Sigmoid colon (tissue), 7 donors: ENCODE measurements around the gene NOC3L. TPM values are rescaled to one million over a fixed set of nuclear protein-coding genes. Genes with fewer than 3 reads are reported as not detected.

Experiments used
- DNase-seq: peaks from one replicate; pipeline ENCODE4 v3.0.0-alpha.2; 2019
- H3K27ac ChIP-seq, 4 donors: fragments of 200-600 bp; sonication (generic); one replicate each; pipeline ENCODE4 v1.5.1; 2016 to 2019; ENCODE audit warnings: mild to moderate bottlenecking in 1 of 4
- H3K27me3 ChIP-seq, 3 donors: fragments of 200-600 bp; sonication (generic); one replicate each; pipeline ENCODE4 v1.5.1; 2019; ENCODE audit warnings: mild to moderate bottlenecking in 1 of 3
- H3K36me3 ChIP-seq, 4 donors: fragments of 200-600 bp; sonication (generic); one replicate each; pipeline ENCODE4 v1.5.1; 2016 to 2019
- H3K4me1 ChIP-seq, 4 donors: fragments of 200-600 bp; sonication (generic); one replicate each; pipeline ENCODE4 v1.5.1; 2017 to 2019
- H3K4me3 ChIP-seq, 4 donors: fragments of 200-600 bp; sonication (generic); one replicate each; pipeline ENCODE4 v1.5.1; 2017 to 2019; ENCODE audit warnings: mild to moderate bottlenecking in 2 of 4, moderate library complexity in 1 of 4
- H3K9me3 ChIP-seq, 4 donors: fragments of 200-600 bp in 3 of 4; sonication (generic) in 3 of 4; one replicate each; pipeline versions ENCODE4 v1.5.1 to v1.6.1; 2013 to 2019
- CTCF ChIP-seq, 4 experiments: fragments of 450-650 bp in 3 of 4; fragments of 200-600 bp in 1 of 4; IDR thresholded peaks; one replicate each; pipeline ENCODE4 v1.5.1; 2016 to 2019; ENCODE audit warnings: antibody characterized with exemption in 4 of 4, mild to moderate bottlenecking in 3 of 4, moderate library complexity in 2 of 4
- EP300 ChIP-seq, 4 donors: sonication (generic); formaldehyde crosslinking; IDR thresholded peaks; one replicate each; pipeline ENCODE4 v1.6.1; 2017; ENCODE audit warnings: antibody characterized with exemption in 4 of 4
- POLR2A ChIP-seq, 2 donors: fragments of 450-650 bp; IDR thresholded peaks; one replicate each; pipeline ENCODE4 v1.6.1; 2016; ENCODE audit warnings: antibody characterized with exemption in 2 of 2, mild to moderate bottlenecking in 2 of 2, moderate library complexity in 2 of 2
- POLR2AphosphoS5 ChIP-seq, 4 donors: sonication (generic); formaldehyde crosslinking; IDR thresholded peaks; one replicate each; pipeline ENCODE4 v1.6.1; 2017; ENCODE audit warnings: antibody characterized with exemption in 4 of 4
- WGBS, 2 donors: extraction: QIAGEN DNeasy Blood & Tissue Kit; methylation state at CpG; one replicate each; pipeline ENCODE4 v1.1.7; 2013; 5-methylcytosine and 5-hydroxymethylcytosine counted together
- intact Hi-C: fragments of 100-400 bp; cut with DNase I; formaldehyde crosslinking; loops from one replicate; pipeline ENCODE4 v1.15.1; 2023
- polyA plus RNA-seq, 3 donors: library from polyadenylated mRNA; stranded (reverse); fragments of 200-250 nt; gene quantifications; one replicate each; pipeline ENCODE4 v1.2.3, GENCODE V29; 2013
- total RNA-seq, 4 donors: library from RNA; depleted of rRNA; stranded (reverse); fragments of >200 nt; gene quantifications; one replicate each; pipeline ENCODE4 v1.1.0, GENCODE V29; 2016
- donor health status: healthy with polysubstance abuse.
- donor health status: Bipolar disorder and iron deficiency.
- donor health status: healthy.

The NOC3L gene
- total and polyA plus RNA-seq, 7 donors = 1.8 to 17.8 (median 14.1) TPM

GRCh38 chr10:94364482-94364881, 1.7 kb upstream of the NOC3L start:
- no peaks in the 10 kb centered on the region for H3K27me3 ChIP-seq
- intact Hi-C loops = loop anchor here (10.0 kb wide), 1 partner anchor 660 kb away; the partner anchor contains the start of gene FRA10AC1
- 88 to 92% methylated on average over 1 of the region's 1 CpG for WGBS, 2 donors
- no peaks in the 10 kb centered on the region for H3K9me3 ChIP-seq
- peaks cover 0 to 23% (median 16%) of the 10 kb centered on the region in 4 donors for H3K4me1 ChIP-seq
- TF ChIP-seq POLR2AphosphoS5 (IDR thresholded peaks at IDR 0.05) = no peak
- no peak overlapping the region for H3K4me3 ChIP-seq
- no peaks in the 10 kb centered on the region for H3K36me3 ChIP-seq
- no peak for DNase-seq
- H3K27ac ChIP-seq = no peak overlapping the region

GRCh38 chr10:94363251-94363565, 469 bp upstream of the NOC3L start:
- H3K27me3 ChIP-seq = no peaks in the 10 kb centered on the region
- peaks cover 0 to 5% (median 0%) of the 10 kb centered on the region in 4 donors for H3K36me3 ChIP-seq
- peaks cover 0 to 23% (median 16%) of the 10 kb centered on the region in 4 donors for H3K4me1 ChIP-seq
- intact Hi-C loops = loop anchor here (2.0 to 10.0 kb wide), 3 partner anchors 40 to 658 kb away; partner anchors contain the start of genes FRA10AC1 and TBC1D12
- TF ChIP-seq POLR2A (IDR thresholded peaks at IDR 0.05) = no peak
- TF ChIP-seq CTCF (IDR thresholded peaks at IDR 0.05) = no peak
- no peak for TF ChIP-seq POLR2AphosphoS5 (IDR thresholded peaks at IDR 0.05)
- TF ChIP-seq EP300 (IDR thresholded peaks at IDR 0.05) = no peak
- H3K4me3 ChIP-seq = peak overlapping the region; percentile 57 to 74 (median 65)
- H3K27ac ChIP-seq = peak overlapping the region; percentile 75 to 83 (median 76)
- WGBS, 2 donors = 41 to 52% methylated on average over 8 of the region's 8 CpGs
- no peak for DNase-seq
- no peaks in the 10 kb centered on the region for H3K9me3 ChIP-seq

- H3K4me1 ChIP-seq = peaks cover 0 to 23% (median 16%) of the 10 kb centered on the region in 4 donors
- H3K36me3 ChIP-seq = peaks cover 0 to 24% (median 4%) of the 10 kb centered on the region in 4 donors
- intact Hi-C loops = loop anchor here (10.0 kb wide), 1 partner anchor 656 kb away; the partner anchor contains the start of gene FRA10AC1
- TF ChIP-seq EP300 (IDR thresholded peaks at IDR 0.05) (no peak), POLR2A (IDR thresholded peaks at IDR 0.05) (no peak), POLR2AphosphoS5 (IDR thresholded peaks at IDR 0.05) (no peak), CTCF (IDR thresholded peaks at IDR 0.05) (no peak)
- peak overlapping the region in 2 of 4 donors; percentile 72 to 74 for H3K4me3 ChIP-seq
- no peak for DNase-seq
- H3K9me3 ChIP-seq = no peaks in the 10 kb centered on the region
- no peaks in the 10 kb centered on the region for H3K27me3 ChIP-seq
- no peak overlapping the region for H3K27ac ChIP-seq
- WGBS, 2 donors = 67 to 76% methylated on average over 4 of the region's 4 CpGs
These were observed 1.5 kb downstream of the NOC3L start for GRCh38 chr10:94361171-94361794.

GRCh38 chr10:94358480-94358879, 4.3 kb downstream of the NOC3L start:
- no peak for DNase-seq
- H3K4me3 ChIP-seq = no peak overlapping the region
- H3K9me3 ChIP-seq = no peaks in the 10 kb centered on the region
- no peaks in the 10 kb centered on the region for H3K27me3 ChIP-seq
- H3K4me1 ChIP-seq = peaks cover 0 to 23% (median 16%) of the 10 kb centered on the region in 4 donors
- TF ChIP-seq EP300 (IDR thresholded peaks at IDR 0.05) (no peak), POLR2A (IDR thresholded peaks at IDR 0.05) (no peak), POLR2AphosphoS5 (IDR thresholded peaks at IDR 0.05) (no peak), CTCF (IDR thresholded peaks at IDR 0.05) (no peak)
- 70 to 77% methylated on average over 2 of the region's 2 CpGs for WGBS, 2 donors
- no peak overlapping the region for H3K27ac ChIP-seq
- intact Hi-C loops = no loop called here
- peaks cover 0 to 42% (median 4%) of the 10 kb centered on the region in 4 donors for H3K36me3 ChIP-seq

GRCh38 chr10:94357193-94357592, 5.5 kb downstream of the NOC3L start:
- intact Hi-C loops = no loop called here
- H3K4me1 ChIP-seq = peaks cover 0 to 16% (median 15%) of the 10 kb centered on the region in 4 donors
- H3K27ac ChIP-seq = no peak overlapping the region
- no peak for DNase-seq
- no peaks in the 10 kb centered on the region for H3K27me3 ChIP-seq
- 83 to 93% methylated on average over 3 of the region's 3 CpGs for whole genome bisulfite sequencing, 2 donors
- H3K9me3 ChIP-seq = no peaks in the 10 kb centered on the region
- peaks cover 0 to 55% (median 7%) of the 10 kb centered on the region in 4 donors for H3K36me3 ChIP-seq
- H3K4me3 ChIP-seq = no peak overlapping the region
- TF ChIP-seq POLR2A (IDR thresholded peaks at IDR 0.05) = no peak
- TF ChIP-seq POLR2AphosphoS5 (IDR thresholded peaks at IDR 0.05) = no peak
- TF ChIP-seq EP300 (IDR thresholded peaks at IDR 0.05) = no peak
- TF ChIP-seq CTCF (IDR thresholded peaks at IDR 0.05) = no peak
